22Rv1 (cell line): ENCODE measurements around the gene R3HCC1L.

Experiments
- H3K27ac ChIP-seq: fragments of 450-650 bp; 2 replicates; pipeline ENCODE4 v1.5.1; 2017
- ZFX ChIP-seq: fragments of 450-650 bp; IDR thresholded peaks from 2 replicates; pipeline ENCODE4 v1.6.1; 2017; ENCODE audit warnings: antibody characterized with exemption, borderline replicate concordance
- TF ChIP-seq, protein P1 (sequence below): fragments of 450-650 bp; IDR thresholded peaks from 2 replicates; pipeline ENCODE4 v1.5.1; 2017; ENCODE audit warnings: mild to moderate bottlenecking

R3HCC1L gene

GRCh38 chr10:98244586-98244985, 110.1 kb downstream of the R3HCC1L start:
- H3K27ac ChIP-seq = no peak overlapping the region
- TF ChIP-seq ZFX = no peak
- TF ChIP-seq, protein P1, sequence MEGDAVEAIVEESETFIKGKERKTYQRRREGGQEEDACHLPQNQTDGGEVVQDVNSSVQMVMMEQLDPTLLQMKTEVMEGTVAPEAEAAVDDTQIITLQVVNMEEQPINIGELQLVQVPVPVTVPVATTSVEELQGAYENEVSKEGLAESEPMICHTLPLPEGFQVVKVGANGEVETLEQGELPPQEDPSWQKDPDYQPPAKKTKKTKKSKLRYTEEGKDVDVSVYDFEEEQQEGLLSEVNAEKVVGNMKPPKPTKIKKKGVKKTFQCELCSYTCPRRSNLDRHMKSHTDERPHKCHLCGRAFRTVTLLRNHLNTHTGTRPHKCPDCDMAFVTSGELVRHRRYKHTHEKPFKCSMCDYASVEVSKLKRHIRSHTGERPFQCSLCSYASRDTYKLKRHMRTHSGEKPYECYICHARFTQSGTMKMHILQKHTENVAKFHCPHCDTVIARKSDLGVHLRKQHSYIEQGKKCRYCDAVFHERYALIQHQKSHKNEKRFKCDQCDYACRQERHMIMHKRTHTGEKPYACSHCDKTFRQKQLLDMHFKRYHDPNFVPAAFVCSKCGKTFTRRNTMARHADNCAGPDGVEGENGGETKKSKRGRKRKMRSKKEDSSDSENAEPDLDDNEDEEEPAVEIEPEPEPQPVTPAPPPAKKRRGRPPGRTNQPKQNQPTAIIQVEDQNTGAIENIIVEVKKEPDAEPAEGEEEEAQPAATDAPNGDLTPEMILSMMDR = no peak

- no peak overlapping the region for H3K27ac ChIP-seq
- TF ChIP-seq, protein P1 = no peak
- no peak for TF ChIP-seq ZFX
These were observed 112.7 kb downstream of the R3HCC1L start for GRCh38 chr10:98246911-98247805.

GRCh38 chr10:98248018-98248417, 113.6 kb downstream of the R3HCC1L start:
- H3K27ac ChIP-seq = no peak overlapping the region
- no peak for TF ChIP-seq ZFX
- TF ChIP-seq, protein P1 = no peak

DNA sequence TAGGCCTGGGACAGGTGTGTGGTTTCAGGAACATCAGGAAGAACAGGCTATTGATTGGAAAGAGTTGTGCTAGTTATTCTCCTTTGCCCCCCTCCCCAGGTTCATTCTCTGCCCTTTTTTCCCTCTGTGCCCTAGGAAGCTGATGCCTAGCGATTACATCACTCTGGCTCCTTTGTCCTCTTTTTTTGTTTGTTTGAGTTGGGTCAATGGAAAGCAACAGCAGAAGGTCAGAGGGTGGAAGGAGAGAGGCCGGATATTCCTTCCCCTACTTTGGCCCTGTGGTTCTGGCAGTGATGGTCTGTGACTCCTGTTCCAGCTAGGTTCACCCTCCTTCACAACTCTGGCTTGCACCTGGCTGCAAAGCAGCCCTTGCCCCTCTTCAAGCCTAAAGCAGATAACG, 114.7 kb downstream of the R3HCC1L start:
- TF ChIP-seq, protein P1 = no peak
- TF ChIP-seq ZFX = no peak
- H3K27ac ChIP-seq = no peak overlapping the region

DNA sequence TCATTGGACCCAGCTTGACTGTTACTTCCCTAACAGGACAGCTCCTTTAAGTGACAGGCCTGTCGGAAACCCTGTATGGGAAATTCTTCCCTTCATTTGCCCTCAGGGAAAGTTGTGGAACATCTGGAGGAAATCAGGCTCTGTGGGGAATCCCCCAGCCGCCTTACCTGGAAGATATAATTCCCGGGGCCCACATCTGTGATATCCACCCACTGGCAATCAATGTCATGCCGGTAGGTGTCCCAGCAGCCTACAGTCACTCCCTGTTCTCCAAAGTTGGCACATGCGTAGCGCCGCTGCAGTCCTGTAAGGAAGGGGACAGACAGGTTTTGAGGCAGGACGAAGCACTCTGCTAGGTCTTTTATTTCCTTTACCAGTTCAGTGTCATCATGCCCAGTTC, 116.9 kb downstream of the R3HCC1L start:
- TF ChIP-seq, protein P1 = no peak
- TF ChIP-seq ZFX = no peak
- no peak overlapping the region for H3K27ac ChIP-seq

DNA sequence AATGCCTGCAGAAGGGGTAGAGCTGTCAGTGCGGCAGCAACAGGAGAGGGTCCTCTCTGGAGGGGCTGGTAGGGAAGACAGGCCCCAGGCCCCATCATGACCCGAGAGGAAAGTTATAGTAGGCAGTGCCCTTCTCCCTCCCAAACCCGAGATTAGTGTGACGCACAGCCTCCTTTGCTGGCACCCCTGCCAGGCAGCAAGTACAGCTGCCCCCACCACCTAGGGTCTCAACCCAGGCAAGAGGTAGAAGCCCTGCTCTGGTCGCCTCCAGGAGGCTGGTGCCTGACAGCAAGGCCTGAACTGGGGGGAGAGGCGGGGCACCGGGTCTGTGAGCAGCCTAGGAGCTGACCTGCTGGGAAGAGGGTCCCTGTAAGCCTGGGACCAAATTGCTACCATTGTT, 118.0 kb downstream of the R3HCC1L start:
- H3K27ac ChIP-seq = no peak overlapping the region
- TF ChIP-seq, protein P1 = no peak
- no peak for TF ChIP-seq ZFX

DNA sequence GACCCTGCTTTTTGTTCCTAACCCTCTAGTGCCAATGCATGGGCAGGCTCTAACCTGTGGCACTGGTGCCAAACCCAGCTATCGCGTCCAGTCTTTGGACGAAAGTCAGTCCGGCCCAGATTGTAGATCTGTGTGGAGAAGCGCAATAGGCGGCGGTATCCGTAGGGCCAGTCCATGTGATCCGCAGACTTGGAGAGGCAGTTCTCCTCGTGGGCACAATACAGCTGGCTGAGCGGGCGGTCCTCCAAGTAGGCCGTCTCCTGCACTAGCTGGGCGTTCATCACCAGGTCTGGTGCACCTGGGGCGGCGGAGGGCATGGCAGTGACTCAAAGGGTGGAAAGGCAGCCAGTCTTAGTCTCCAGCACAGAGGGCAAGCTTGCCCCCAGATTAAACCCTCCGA, 119.0 kb downstream of the R3HCC1L start:
- H3K27ac ChIP-seq = no peak overlapping the region
- TF ChIP-seq ZFX = no peak
- TF ChIP-seq, protein P1 = no peak
